ENCODE data around the gene HOMER2. TPM values are rescaled to one million over a fixed set of nuclear protein-coding genes. Genes with fewer than 3 reads are reported as not detected.
"Not testable (repeated sequence)": the region's sequence is repeated elsewhere in the genome, so short reads cannot be mapped to it uniquely, and the experiment has no call there.

HOMER2 gene
- total and polyA plus RNA-seq, 4 donors = 22.4 to 36.0 (median 27.8) TPM

- H3K36me3 ChIP-seq (ENCODE audit: control insufficient read depth, insufficient read depth, low read length) = peaks cover 26% of the 10 kb centered on the region
- not testable (repeated sequence) for H3K4me3 ChIP-seq (ENCODE audit: low read depth, low read length); H3K9me3 ChIP-seq (ENCODE audit: control insufficient read depth, insufficient read depth, low read length); H3K27ac ChIP-seq (ENCODE audit: low read depth, low read length); H3K27me3 ChIP-seq (ENCODE audit: control insufficient read depth, insufficient read depth, low read length); H3K4me1 ChIP-seq (ENCODE audit: control insufficient read depth, insufficient read depth, low read length); DNase-seq (ENCODE audit: low read depth in 4 of 6, low spot score in 6 of 6)
- 100% methylated on average over 1 of the region's 3 CpGs for WGBS (ENCODE audit: insufficient coverage)
Observed at GRCh38 chr15:82821396-82821795, 131.1 kb downstream of the HOMER2 start.

GRCh38 chr15:82820128-82820527 lies 132.4 kb downstream of the HOMER2 start:
- H3K27ac ChIP-seq (ENCODE audit: low read depth, low read length) = no peak overlapping the region
- no peaks in the 10 kb centered on the region for H3K4me1 ChIP-seq (ENCODE audit: control insufficient read depth, insufficient read depth, low read length)
- DNase-seq (ENCODE audit: low read depth in 4 of 6, low spot score in 6 of 6) = no peak
- H3K36me3 ChIP-seq (ENCODE audit: control insufficient read depth, insufficient read depth, low read length) = peaks cover 22% of the 10 kb centered on the region
- no peaks in the 10 kb centered on the region for H3K27me3 ChIP-seq (ENCODE audit: control insufficient read depth, insufficient read depth, low read length)
- H3K9me3 ChIP-seq (ENCODE audit: control insufficient read depth, insufficient read depth, low read length) = no peaks in the 10 kb centered on the region
- H3K4me3 ChIP-seq (ENCODE audit: low read depth, low read length) = no peak overlapping the region

GRCh38 chr15:82812994-82813393 lies 139.5 kb downstream of the HOMER2 start:
- Histone ChIP-seq H3K27ac (ENCODE audit: low read depth, low read length) (no peak overlapping the region), H3K27me3 (ENCODE audit: control insufficient read depth, insufficient read depth, low read length) (no peaks in the 10 kb centered on the region), H3K4me3 (ENCODE audit: low read depth, low read length) (no peak overlapping the region), H3K4me1 (ENCODE audit: control insufficient read depth, insufficient read depth, low read length) (peaks cover 11% of the 10 kb centered on the region), H3K36me3 (ENCODE audit: control insufficient read depth, insufficient read depth, low read length) (peaks cover 6% of the 10 kb centered on the region), H3K9me3 (ENCODE audit: control insufficient read depth, insufficient read depth, low read length) (no peaks in the 10 kb centered on the region)
- 57% methylated on average over 3 of the region's 4 CpGs for WGBS (ENCODE audit: insufficient coverage)
- DNase-seq (ENCODE audit: low read depth in 4 of 6, low spot score in 6 of 6) = peak in 2 of 6 donors; percentile 17 to 37

GRCh38 chr15:82810890-82811426 lies 141.6 kb downstream of the HOMER2 start:
- peaks cover 6% of the 10 kb centered on the region for H3K36me3 ChIP-seq (ENCODE audit: control insufficient read depth, insufficient read depth, low read length)
- H3K27ac ChIP-seq (ENCODE audit: low read depth, low read length) = peak overlapping the region; percentile 86
- no CpG with 5 or more reads among the region's 6 CpGs for WGBS (ENCODE audit: insufficient coverage)
- peak overlapping the region; percentile 59 for H3K4me3 ChIP-seq (ENCODE audit: low read depth, low read length)
- H3K27me3 ChIP-seq (ENCODE audit: control insufficient read depth, insufficient read depth, low read length) = no peaks in the 10 kb centered on the region
- peaks cover 11% of the 10 kb centered on the region for H3K4me1 ChIP-seq (ENCODE audit: control insufficient read depth, insufficient read depth, low read length)
- no peak for DNase-seq (ENCODE audit: low read depth in 4 of 6, low spot score in 6 of 6)
- no peaks in the 10 kb centered on the region for H3K9me3 ChIP-seq (ENCODE audit: control insufficient read depth, insufficient read depth, low read length)

GRCh38 chr15:82810061-82810889 lies 142.2 kb downstream of the HOMER2 start:
- H3K9me3 ChIP-seq (ENCODE audit: control insufficient read depth, insufficient read depth, low read length) = no peaks in the 10 kb centered on the region
- H3K36me3 ChIP-seq (ENCODE audit: control insufficient read depth, insufficient read depth, low read length) = peaks cover 6% of the 10 kb centered on the region
- no peaks in the 10 kb centered on the region for H3K27me3 ChIP-seq (ENCODE audit: control insufficient read depth, insufficient read depth, low read length)
- H3K27ac ChIP-seq (ENCODE audit: low read depth, low read length) = peak overlapping the region; percentile 86
- DNase-seq (ENCODE audit: low read depth in 4 of 6, low spot score in 6 of 6) = peak in 3 of 6 donors; percentile 4 to 37 (median 15)
- H3K4me3 ChIP-seq (ENCODE audit: low read depth, low read length) = peak overlapping the region; percentile 59
- peaks cover 11% of the 10 kb centered on the region for H3K4me1 ChIP-seq (ENCODE audit: control insufficient read depth, insufficient read depth, low read length)
- WGBS (ENCODE audit: insufficient coverage) = under 1% methylated on average over 80 of the region's 81 CpGs

GRCh38 chr15:82809308-82810060 lies 143.0 kb downstream of the HOMER2 start, which contains the start of gene WHAMM:
TSS of gene WHAMM (plus strand) at chr15:82809628. CDS start at chr15:82809727, 99 bp downstream.
- peak; percentile 89 to 99 (median 98) for DNase-seq (ENCODE audit: low read depth in 4 of 6, low spot score in 6 of 6)
- Histone ChIP-seq H3K36me3 (ENCODE audit: control insufficient read depth, insufficient read depth, low read length) (peaks cover 6% of the 10 kb centered on the region), H3K4me1 (ENCODE audit: control insufficient read depth, insufficient read depth, low read length) (peaks cover 11% of the 10 kb centered on the region), H3K9me3 (ENCODE audit: control insufficient read depth, insufficient read depth, low read length) (no peaks in the 10 kb centered on the region), H3K4me3 (ENCODE audit: low read depth, low read length) (peak within 1 kb of the TSS; percentile 59), H3K27me3 (ENCODE audit: control insufficient read depth, insufficient read depth, low read length) (no peaks in the 10 kb centered on the region), H3K27ac (ENCODE audit: low read depth, low read length) (peak within 1 kb of the TSS; percentile 96)
- under 1% methylated on average over 63 of the region's 67 CpGs for WGBS (ENCODE audit: insufficient coverage)

- WGBS (ENCODE audit: insufficient coverage) = 80% methylated on average over 5 of the region's 9 CpGs
- no peaks in the 10 kb centered on the region for H3K36me3 ChIP-seq (ENCODE audit: control insufficient read depth, insufficient read depth, low read length)
Observed at GRCh38 chr15:82808634-82809041, 143.9 kb downstream of the HOMER2 start.

GRCh38 chr15:82807920-82808633 lies 144.4 kb downstream of the HOMER2 start:
- no peaks in the 10 kb centered on the region for H3K9me3 ChIP-seq (ENCODE audit: control insufficient read depth, insufficient read depth, low read length)
- DNase-seq (ENCODE audit: low read depth in 4 of 6, low spot score in 6 of 6) = no peak
- WGBS (ENCODE audit: insufficient coverage) = 84% methylated on average over 3 of the region's 11 CpGs
- no peak overlapping the region for H3K27ac ChIP-seq (ENCODE audit: low read depth, low read length)
- no peak overlapping the region for H3K4me3 ChIP-seq (ENCODE audit: low read depth, low read length)
- no peaks in the 10 kb centered on the region for H3K36me3 ChIP-seq (ENCODE audit: control insufficient read depth, insufficient read depth, low read length)
- peaks cover 11% of the 10 kb centered on the region for H3K4me1 ChIP-seq (ENCODE audit: control insufficient read depth, insufficient read depth, low read length)
- H3K27me3 ChIP-seq (ENCODE audit: control insufficient read depth, insufficient read depth, low read length) = no peaks in the 10 kb centered on the region

More at GRCh38 chr15:82808634-82809041, 143.9 kb downstream of the HOMER2 start:
- H3K4me1 ChIP-seq (ENCODE audit: control insufficient read depth, insufficient read depth, low read length) = peaks cover 11% of the 10 kb centered on the region
- no peak overlapping the region for H3K4me3 ChIP-seq (ENCODE audit: low read depth, low read length)
- H3K9me3 ChIP-seq (ENCODE audit: control insufficient read depth, insufficient read depth, low read length) = no peaks in the 10 kb centered on the region
- no peak overlapping the region for H3K27ac ChIP-seq (ENCODE audit: low read depth, low read length)
- DNase-seq (ENCODE audit: low read depth in 4 of 6, low spot score in 6 of 6) = no peak
- no peaks in the 10 kb centered on the region for H3K27me3 ChIP-seq (ENCODE audit: control insufficient read depth, insufficient read depth, low read length)

- H3K36me3 ChIP-seq (ENCODE audit: control insufficient read depth, insufficient read depth, low read length) = peaks cover 3% of the 10 kb centered on the region
- WGBS (ENCODE audit: insufficient coverage) = 33% methylated on average over 1 of the region's 2 CpGs
- no peaks in the 10 kb centered on the region for H3K9me3 ChIP-seq (ENCODE audit: control insufficient read depth, insufficient read depth, low read length)
- peaks cover 3% of the 10 kb centered on the region for H3K4me1 ChIP-seq (ENCODE audit: control insufficient read depth, insufficient read depth, low read length)
- H3K27ac ChIP-seq (ENCODE audit: low read depth, low read length) = no peak within 1 kb of the TSS
- H3K4me3 ChIP-seq (ENCODE audit: low read depth, low read length) = no peak within 1 kb of the TSS
- H3K27me3 ChIP-seq (ENCODE audit: control insufficient read depth, insufficient read depth, low read length) = no peaks in the 10 kb centered on the region
- no peak for DNase-seq (ENCODE audit: low read depth in 4 of 6, low spot score in 6 of 6)
Observed at GRCh38 chr15:82805994-82806406, 146.5 kb downstream of the HOMER2 start, which contains the start of gene FSD2. TSS of gene FSD2 (minus strand) at chr15:82806069. CDS start at chr15:82787390, 18,679 bp downstream.

All from spinal cord (tissue), 10 donors.